Measurements from ENCODE around the gene GPBP1L1.

GRCh38 chr1:45635211-45635610 is 51.1 kb downstream of the GPBP1L1 start:
- TF ChIP-seq EZH2 (IDR thresholded peaks at IDR 0.05), result no peak
- TF ChIP-seq POLR2AphosphoS5 (IDR thresholded peaks at IDR 0.05; ENCODE audit: borderline replicate concordance, low read depth, low read length), result no peak
- no peak for TF ChIP-seq FOXP2 (optimal IDR thresholded peaks at IDR 0.05; ENCODE audit: control extremely low read depth, extremely low read length, insufficient read depth)
